GM19328 (cell line): ENCODE measurements around the gene COPZ2.
"Not testable (repeated sequence)": the region's sequence is repeated elsewhere in the genome, so short reads cannot be mapped to it uniquely, and the experiment has no call there.

ENCODE experiments used
- ATAC-seq: cut with Tn5 transposase; IDR thresholded peaks from one replicate; pipeline ENCODE4 v1.9.1; 2021; ENCODE audit warnings: mild to moderate bottlenecking, moderate library complexity; ENCODE audit not compliant: unreplicated experiment

Gene COPZ2

GRCh38 chr17:48037036-48037837, at the start of gene COPZ2:
TSS of gene COPZ2 (minus strand) at chr17:48037797. CDS start at chr17:48037777, 20 bp downstream.
- ATAC-seq = no peak

GRCh38 chr17:48084932-48085331, 47.3 kb upstream of the COPZ2 start:
- no peak for ATAC-seq

- ATAC-seq = no peak
Observed at GRCh38 chr17:48081858-48082257, 44.3 kb upstream of the COPZ2 start.

- not testable (repeated sequence) for ATAC-seq
Observed at GRCh38 chr17:48077152-48077551, 39.6 kb upstream of the COPZ2 start.

GRCh38 chr17:48074322-48075081, 36.9 kb upstream of the COPZ2 start:
- ATAC-seq = no peak

GRCh38 chr17:48073566-48074094, 36.0 kb upstream of the COPZ2 start:
- ATAC-seq = not testable (repeated sequence)

GRCh38 chr17:48072811-48073210, 35.2 kb upstream of the COPZ2 start:
- ATAC-seq = not testable (repeated sequence)

GRCh38 chr17:48071654-48072053, 34.1 kb upstream of the COPZ2 start:
- no peak for ATAC-seq

GRCh38 chr17:48070195-48070594, 32.6 kb upstream of the COPZ2 start:
- ATAC-seq = no peak

GRCh38 chr17:48068491-48068961, 30.9 kb upstream of the COPZ2 start:
- no peak for ATAC-seq

GRCh38 chr17:48067808-48068207, 30.2 kb upstream of the COPZ2 start:
- ATAC-seq = not testable (repeated sequence)

- ATAC-seq = no peak
Observed at GRCh38 chr17:48067245-48067644, 29.6 kb upstream of the COPZ2 start.

- no peak for ATAC-seq
Observed at GRCh38 chr17:48066656-48067055, 29.1 kb upstream of the COPZ2 start.

- ATAC-seq = no peak
Observed at GRCh38 chr17:48066192-48066591, 28.6 kb upstream of the COPZ2 start.

- ATAC-seq = no peak
Observed at GRCh38 chr17:48064638-48065037, 27.0 kb upstream of the COPZ2 start.

GRCh38 chr17:48062273-48062672, 24.7 kb upstream of the COPZ2 start:
- no peak for ATAC-seq

- no peak for ATAC-seq
Observed at GRCh38 chr17:48060249-48060648, 22.7 kb upstream of the COPZ2 start.

GRCh38 chr17:48059125-48059668, 21.6 kb upstream of the COPZ2 start:
- no peak for ATAC-seq

GRCh38 chr17:48058393-48059124, 21.0 kb upstream of the COPZ2 start:
- no peak for ATAC-seq

GRCh38 chr17:48057626-48058025, 20.0 kb upstream of the COPZ2 start:
- ATAC-seq = no peak

- ATAC-seq = no peak
Observed at GRCh38 chr17:48056879-48057278, 19.3 kb upstream of the COPZ2 start.
